SK-N-SH treated with all-trans-retinoic acid at 6 μM for 48 hours (cell line): ENCODE data around the gene BPIFA3.

Source experiments
- ATAC-seq: fragments of 200-7000 bp; cut with Tn5 transposase; 3 replicates; pipeline ENCODE4 v1.9.1; 2020; ENCODE audit warnings: mild to moderate bottlenecking, moderate library complexity
- ARNTL ChIP-seq: fragments of 450-650 bp; formaldehyde crosslinking; IDR thresholded peaks from 2 replicates; pipeline ENCODE4 v1.5.0; 2020; ENCODE audit warnings: low read depth, mild to moderate bottlenecking, moderate library complexity, borderline replicate concordance
- BACH2 ChIP-seq: fragments of 250-450 bp; sonication (Bioruptor Pico); IDR thresholded peaks from 2 replicates; pipeline ENCODE4 v1.9.0; 2021; ENCODE audit warnings: mild to moderate bottlenecking, borderline replicate concordance
- CREB5 ChIP-seq: fragments of 250-450 bp; sonication (Bioruptor Pico); IDR thresholded peaks from 2 replicates; pipeline ENCODE4 v1.5.1; 2020; ENCODE audit warnings: low read depth, mild to moderate bottlenecking, moderate library complexity
- CSDC2 ChIP-seq: fragments of 250-450 bp; sonication (Bioruptor Pico); IDR thresholded peaks from 2 replicates; pipeline ENCODE4 v1.5.0; 2020; ENCODE audit warnings: mild to moderate bottlenecking, moderate library complexity
- GLIS3 ChIP-seq: fragments of 250-450 bp; sonication (Bioruptor Pico); IDR thresholded peaks from 2 replicates; pipeline ENCODE4 v1.5.0; 2020; ENCODE audit warnings: mild to moderate bottlenecking, moderate library complexity
- ISL1 ChIP-seq: fragments of 250-450 bp; sonication (Bioruptor Pico); IDR thresholded peaks from 2 replicates; pipeline ENCODE4 v2.1.2; 2022; ENCODE audit warnings: mild to moderate bottlenecking, moderate library complexity
- OSR1 ChIP-seq: fragments of 250-450 bp; sonication (Bioruptor Pico); IDR thresholded peaks from 2 replicates; pipeline ENCODE4 v1.8.0; 2022; ENCODE audit warnings: moderate library complexity, mild to moderate bottlenecking, inconsistent platforms
- PPARA ChIP-seq: fragments of 250-450 bp; sonication (Bioruptor Pico); IDR thresholded peaks from 2 replicates; pipeline ENCODE4 v1.5.0; 2020; ENCODE audit warnings: mild to moderate bottlenecking, borderline replicate concordance
- SNAI2 ChIP-seq: fragments of 250-450 bp; sonication (Bioruptor Pico); IDR thresholded peaks from 2 replicates; pipeline ENCODE4 v1.5.0; 2020; ENCODE audit warnings: mild to moderate bottlenecking, moderate library complexity
- TCF4 ChIP-seq: fragments of 250-450 bp; sonication (Bioruptor Pico); IDR thresholded peaks from 2 replicates; pipeline ENCODE4 v1.8.0; 2021; ENCODE audit warnings: mild to moderate bottlenecking, moderate library complexity, borderline replicate concordance
- TOX ChIP-seq: fragments of 250-450 bp; sonication (Bioruptor Pico); IDR thresholded peaks from 2 replicates; pipeline ENCODE4 v1.8.0; 2021; ENCODE audit warnings: mild to moderate bottlenecking, moderate library complexity, borderline replicate concordance
- ZC3H10 ChIP-seq: fragments of 250-450 bp; sonication (Bioruptor Pico); IDR thresholded peaks from 2 replicates; pipeline ENCODE4 v1.5.1; 2021; ENCODE audit warnings: mild to moderate bottlenecking, moderate library complexity
- ZFP3 ChIP-seq: fragments of 250-450 bp; sonication (Bioruptor Pico); IDR thresholded peaks from 2 replicates; pipeline ENCODE4 v1.5.0; 2020; ENCODE audit warnings: mild to moderate bottlenecking, moderate library complexity
- ZFP30 ChIP-seq: fragments of 450-650 bp; formaldehyde crosslinking; IDR thresholded peaks from 2 replicates; pipeline ENCODE4 v1.5.0; 2022; ENCODE audit warnings: mild to moderate bottlenecking, moderate library complexity
- ZNF565 ChIP-seq: fragments of 450-650 bp; formaldehyde crosslinking; conservative IDR thresholded peaks from 2 replicates; pipeline ENCODE4 v1.5.0; 2020; ENCODE audit warnings: low read depth, mild to moderate bottlenecking, moderate library complexity
- ZNF70 ChIP-seq: fragments of 450-650 bp; formaldehyde crosslinking; IDR thresholded peaks from 2 replicates; pipeline ENCODE4 v1.5.0; 2020; ENCODE audit warnings: mild to moderate bottlenecking, moderate library complexity
- ZNF8 ChIP-seq: fragments of 450-650 bp; formaldehyde crosslinking; IDR thresholded peaks from 2 replicates; pipeline ENCODE4 v1.5.0; 2020; ENCODE audit warnings: mild to moderate bottlenecking, moderate library complexity
- TF ChIP-seq, protein P1 (sequence below): fragments of 250-450 bp; sonication (Bioruptor Pico); IDR thresholded peaks from 2 replicates; pipeline ENCODE4 v1.5.1; 2021; ENCODE audit warnings: mild to moderate bottlenecking, moderate library complexity
- TF ChIP-seq, protein P2 (sequence below): fragments of 250-450 bp; sonication (Bioruptor Pico); IDR thresholded peaks from 2 replicates; pipeline ENCODE4 v1.8.0; 2020; ENCODE audit warnings: mild to moderate bottlenecking, moderate library complexity, borderline replicate concordance
- TF ChIP-seq, protein P3 (sequence below): fragments of 250-450 bp; sonication (Bioruptor Pico); IDR thresholded peaks from 2 replicates; pipeline ENCODE4 v1.5.0; 2020; ENCODE audit warnings: mild to moderate bottlenecking, moderate library complexity
- TF ChIP-seq, protein P4 (sequence below): fragments of 250-450 bp; sonication (Bioruptor Pico); IDR thresholded peaks from 2 replicates; pipeline ENCODE4 v1.8.0; 2021; ENCODE audit warnings: low read depth, mild to moderate bottlenecking, moderate library complexity, borderline replicate concordance

BPIFA3 gene

DNA sequence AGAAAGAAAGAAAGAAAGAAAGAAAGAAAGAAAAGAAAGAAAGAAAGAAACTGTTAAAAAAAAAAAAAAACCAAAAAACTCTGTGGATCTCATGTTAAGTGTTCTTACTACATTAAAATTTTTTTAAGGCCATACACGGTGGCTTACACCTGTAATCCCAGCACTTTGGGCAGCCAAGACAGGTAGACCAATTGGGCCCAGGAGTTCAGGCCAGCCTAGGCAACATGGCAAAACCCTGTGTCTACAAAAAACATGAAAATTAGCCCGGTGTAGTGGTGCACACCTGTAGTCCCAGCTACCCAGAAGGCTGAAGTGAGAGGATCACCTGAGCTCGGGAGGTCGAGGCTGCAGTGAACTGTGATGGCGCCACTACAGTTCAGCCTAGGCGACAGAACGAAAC, 14.1 kb downstream of the BPIFA3 start:
- ATAC-seq: no peak
- TF ChIP-seq ZC3H10 (CRISPR knock-in tag): no peak
- TF ChIP-seq, protein P1, sequence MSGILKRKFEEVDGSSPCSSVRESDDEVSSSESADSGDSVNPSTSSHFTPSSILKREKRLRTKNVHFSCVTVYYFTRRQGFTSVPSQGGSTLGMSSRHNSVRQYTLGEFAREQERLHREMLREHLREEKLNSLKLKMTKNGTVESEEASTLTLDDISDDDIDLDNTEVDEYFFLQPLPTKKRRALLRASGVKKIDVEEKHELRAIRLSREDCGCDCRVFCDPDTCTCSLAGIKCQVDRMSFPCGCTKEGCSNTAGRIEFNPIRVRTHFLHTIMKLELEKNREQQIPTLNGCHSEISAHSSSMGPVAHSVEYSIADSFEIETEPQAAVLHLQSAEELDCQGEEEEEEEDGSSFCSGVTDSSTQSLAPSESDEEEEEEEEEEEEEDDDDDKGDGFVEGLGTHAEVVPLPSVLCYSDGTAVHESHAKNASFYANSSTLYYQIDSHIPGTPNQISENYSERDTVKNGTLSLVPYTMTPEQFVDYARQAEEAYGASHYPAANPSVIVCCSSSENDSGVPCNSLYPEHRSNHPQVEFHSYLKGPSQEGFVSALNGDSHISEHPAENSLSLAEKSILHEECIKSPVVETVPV (CRISPR knock-in tag): no peak
- TF ChIP-seq, protein P2, sequence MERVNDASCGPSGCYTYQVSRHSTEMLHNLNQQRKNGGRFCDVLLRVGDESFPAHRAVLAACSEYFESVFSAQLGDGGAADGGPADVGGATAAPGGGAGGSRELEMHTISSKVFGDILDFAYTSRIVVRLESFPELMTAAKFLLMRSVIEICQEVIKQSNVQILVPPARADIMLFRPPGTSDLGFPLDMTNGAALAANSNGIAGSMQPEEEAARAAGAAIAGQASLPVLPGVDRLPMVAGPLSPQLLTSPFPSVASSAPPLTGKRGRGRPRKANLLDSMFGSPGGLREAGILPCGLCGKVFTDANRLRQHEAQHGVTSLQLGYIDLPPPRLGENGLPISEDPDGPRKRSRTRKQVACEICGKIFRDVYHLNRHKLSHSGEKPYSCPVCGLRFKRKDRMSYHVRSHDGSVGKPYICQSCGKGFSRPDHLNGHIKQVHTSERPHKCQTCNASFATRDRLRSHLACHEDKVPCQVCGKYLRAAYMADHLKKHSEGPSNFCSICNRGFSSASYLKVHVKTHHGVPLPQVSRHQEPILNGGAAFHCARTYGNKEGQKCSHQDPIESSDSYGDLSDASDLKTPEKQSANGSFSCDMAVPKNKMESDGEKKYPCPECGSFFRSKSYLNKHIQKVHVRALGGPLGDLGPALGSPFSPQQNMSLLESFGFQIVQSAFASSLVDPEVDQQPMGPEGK: no peak
- no peak for TF ChIP-seq CREB5 (CRISPR knock-in tag)
- no peak for TF ChIP-seq OSR1
- TF ChIP-seq TCF4 (CRISPR knock-in tag): no peak
- TF ChIP-seq ARNTL (CRISPR knock-in tag): no peak
- TF ChIP-seq ZNF8 (CRISPR knock-in tag): no peak
- TF ChIP-seq ISL1 (CRISPR knock-in tag): no peak
- no peak for TF ChIP-seq BACH2
- TF ChIP-seq CSDC2 (CRISPR knock-in tag): no peak

DNA sequence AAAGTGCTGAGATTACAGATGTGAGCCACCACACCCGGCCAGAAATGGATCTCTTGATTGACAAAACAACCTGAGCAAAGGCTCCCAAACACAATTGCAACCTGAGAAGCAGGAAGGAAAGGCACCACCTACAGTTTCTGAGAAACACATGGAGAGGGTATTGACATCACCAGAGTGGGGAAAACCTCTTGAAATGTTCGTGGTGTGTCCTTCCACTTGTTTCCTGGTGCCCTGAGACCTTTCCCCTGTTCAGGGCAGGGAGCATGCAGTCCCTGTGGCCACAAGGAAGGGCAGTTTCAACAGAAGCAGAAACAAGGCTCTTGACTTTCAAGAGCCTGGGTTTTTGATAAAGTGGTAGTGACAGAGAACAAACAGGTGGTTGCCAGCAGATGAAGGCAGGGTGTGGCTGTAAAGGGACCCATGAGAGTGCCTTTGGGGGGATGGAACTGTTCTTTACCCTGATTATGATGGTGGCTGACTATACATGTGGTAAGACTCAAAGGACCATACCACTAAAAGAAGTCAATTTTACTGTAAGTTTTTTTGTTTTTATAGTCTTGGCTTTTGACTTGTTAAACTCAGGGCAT, 15.4 kb downstream of the BPIFA3 start:
- TF ChIP-seq, protein P3, sequence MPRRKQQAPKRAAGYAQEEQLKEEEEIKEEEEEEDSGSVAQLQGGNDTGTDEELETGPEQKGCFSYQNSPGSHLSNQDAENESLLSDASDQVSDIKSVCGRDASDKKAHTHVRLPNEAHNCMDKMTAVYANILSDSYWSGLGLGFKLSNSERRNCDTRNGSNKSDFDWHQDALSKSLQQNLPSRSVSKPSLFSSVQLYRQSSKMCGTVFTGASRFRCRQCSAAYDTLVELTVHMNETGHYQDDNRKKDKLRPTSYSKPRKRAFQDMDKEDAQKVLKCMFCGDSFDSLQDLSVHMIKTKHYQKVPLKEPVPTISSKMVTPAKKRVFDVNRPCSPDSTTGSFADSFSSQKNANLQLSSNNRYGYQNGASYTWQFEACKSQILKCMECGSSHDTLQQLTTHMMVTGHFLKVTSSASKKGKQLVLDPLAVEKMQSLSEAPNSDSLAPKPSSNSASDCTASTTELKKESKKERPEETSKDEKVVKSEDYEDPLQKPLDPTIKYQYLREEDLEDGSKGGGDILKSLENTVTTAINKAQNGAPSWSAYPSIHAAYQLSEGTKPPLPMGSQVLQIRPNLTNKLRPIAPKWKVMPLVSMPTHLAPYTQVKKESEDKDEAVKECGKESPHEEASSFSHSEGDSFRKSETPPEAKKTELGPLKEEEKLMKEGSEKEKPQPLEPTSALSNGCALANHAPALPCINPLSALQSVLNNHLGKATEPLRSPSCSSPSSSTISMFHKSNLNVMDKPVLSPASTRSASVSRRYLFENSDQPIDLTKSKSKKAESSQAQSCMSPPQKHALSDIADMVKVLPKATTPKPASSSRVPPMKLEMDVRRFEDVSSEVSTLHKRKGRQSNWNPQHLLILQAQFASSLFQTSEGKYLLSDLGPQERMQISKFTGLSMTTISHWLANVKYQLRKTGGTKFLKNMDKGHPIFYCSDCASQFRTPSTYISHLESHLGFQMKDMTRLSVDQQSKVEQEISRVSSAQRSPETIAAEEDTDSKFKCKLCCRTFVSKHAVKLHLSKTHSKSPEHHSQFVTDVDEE (CRISPR knock-in tag): no peak
- TF ChIP-seq PPARA (CRISPR knock-in tag) (no peak), ZC3H10 (CRISPR knock-in tag) (no peak), ZNF70 (no peak), ZNF565 (CRISPR knock-in tag) (no peak), ARNTL (CRISPR knock-in tag) (no peak)
- TF ChIP-seq, protein P2: no peak
- ATAC-seq: no peak

DNA sequence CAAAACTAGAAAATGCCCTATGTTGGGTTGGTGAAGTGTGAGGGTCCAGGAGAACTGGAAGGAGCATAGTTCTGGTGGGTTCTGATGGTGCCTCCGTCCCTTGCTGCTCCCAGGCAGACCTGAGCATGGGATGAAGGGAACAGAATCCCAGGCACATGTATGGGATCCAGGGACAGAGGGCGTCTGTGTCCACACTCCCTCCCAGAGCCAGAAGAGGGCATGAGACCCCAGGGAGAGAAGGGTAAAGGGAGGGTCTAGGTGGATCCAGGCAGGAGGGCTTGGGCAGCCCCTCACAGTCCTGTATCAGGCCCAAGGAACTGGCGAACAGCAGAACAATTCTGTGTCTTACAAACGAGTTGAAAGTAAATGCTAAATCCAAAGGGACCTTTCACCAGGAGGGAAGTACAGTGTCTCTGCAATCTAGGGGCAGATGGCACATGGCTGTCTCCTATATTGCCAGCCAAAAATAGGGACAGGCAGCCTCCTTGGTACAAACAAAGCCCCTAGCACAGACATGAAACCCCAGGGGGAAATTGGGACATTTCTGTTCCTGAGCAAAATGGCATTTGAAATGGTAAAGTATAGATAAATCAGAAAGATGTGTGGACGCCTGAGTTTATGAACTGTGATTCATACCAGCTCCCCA, 16.1 kb downstream of the BPIFA3 start:
- ATAC-seq: no peak
- TF ChIP-seq, protein P4, sequence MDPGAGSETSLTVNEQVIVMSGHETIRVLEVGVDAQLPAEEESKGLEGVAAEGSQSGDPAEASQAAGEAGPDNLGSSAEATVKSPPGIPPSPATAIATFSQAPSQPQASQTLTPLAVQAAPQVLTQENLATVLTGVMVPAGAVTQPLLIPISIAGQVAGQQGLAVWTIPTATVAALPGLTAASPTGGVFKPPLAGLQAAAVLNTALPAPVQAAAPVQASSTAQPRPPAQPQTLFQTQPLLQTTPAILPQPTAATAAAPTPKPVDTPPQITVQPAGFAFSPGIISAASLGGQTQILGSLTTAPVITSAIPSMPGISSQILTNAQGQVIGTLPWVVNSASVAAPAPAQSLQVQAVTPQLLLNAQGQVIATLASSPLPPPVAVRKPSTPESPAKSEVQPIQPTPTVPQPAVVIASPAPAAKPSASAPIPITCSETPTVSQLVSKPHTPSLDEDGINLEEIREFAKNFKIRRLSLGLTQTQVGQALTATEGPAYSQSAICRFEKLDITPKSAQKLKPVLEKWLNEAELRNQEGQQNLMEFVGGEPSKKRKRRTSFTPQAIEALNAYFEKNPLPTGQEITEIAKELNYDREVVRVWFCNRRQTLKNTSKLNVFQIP: no peak
- TF ChIP-seq PPARA (CRISPR knock-in tag) (no peak), ZNF70 (no peak), ZFP30 (CRISPR knock-in tag) (no peak), CSDC2 (CRISPR knock-in tag) (no peak), TOX (CRISPR knock-in tag) (no peak), SNAI2 (no peak), ZFP3 (no peak), GLIS3 (CRISPR knock-in tag) (no peak), ISL1 (CRISPR knock-in tag) (no peak), ZC3H10 (CRISPR knock-in tag) (no peak), BACH2 (no peak), ZNF565 (CRISPR knock-in tag) (no peak)
- TF ChIP-seq, protein P2: no peak
- TF ChIP-seq, all 23 proteins: peak for 0
